Suppressor macrophage treated with lipopolysaccharide for 4 hours (primary cell): Measurements from ENCODE around the gene KCTD4.
"Not testable (repeated sequence)": the region's sequence is repeated elsewhere in the genome, so short reads cannot be mapped to it uniquely, and the experiment has no call there.

ENCODE experiments used
- DNase-seq: peaks from one replicate; pipeline ENCODE4 v3.0.0-alpha.2; 2020

The KCTD4 gene

DNA sequence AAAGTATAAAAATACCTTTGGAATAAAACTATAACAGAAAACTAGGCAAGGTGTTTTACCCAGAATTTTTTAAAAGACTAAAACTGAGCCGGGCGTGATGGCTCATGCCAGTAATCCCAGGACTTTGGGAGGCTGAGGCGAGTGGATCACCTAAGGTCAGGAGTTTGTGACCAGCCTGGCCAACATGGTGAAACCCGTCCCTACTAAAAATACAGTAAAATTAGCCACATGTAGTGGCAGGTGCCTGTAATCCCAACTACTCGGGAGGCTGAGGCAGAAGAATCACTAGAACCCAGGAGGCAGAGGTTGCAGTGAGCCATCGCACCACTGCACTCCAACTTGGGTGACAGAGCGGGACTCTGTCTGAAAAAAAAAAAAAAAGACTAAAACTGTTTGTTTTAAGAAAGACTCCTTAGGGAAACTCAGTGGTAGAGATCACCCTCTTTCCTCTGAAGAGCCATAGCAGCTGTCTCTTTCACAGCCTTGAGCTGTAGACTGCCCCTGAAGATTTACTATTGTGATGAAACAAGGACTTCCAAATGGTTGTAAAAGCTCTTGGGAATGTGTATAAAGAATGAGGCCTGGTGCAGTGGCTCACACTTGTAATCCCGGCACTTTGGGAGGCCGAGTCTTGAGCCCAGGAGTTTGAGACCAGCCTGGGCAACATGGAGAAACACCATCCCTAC lies 14.7 kb upstream of the KCTD4 start:
- DNase-seq = no peak

GRCh38 chr13:45209229-45209628 lies 8.4 kb upstream of the KCTD4 start:
- peak; percentile 89 for DNase-seq

DNA sequence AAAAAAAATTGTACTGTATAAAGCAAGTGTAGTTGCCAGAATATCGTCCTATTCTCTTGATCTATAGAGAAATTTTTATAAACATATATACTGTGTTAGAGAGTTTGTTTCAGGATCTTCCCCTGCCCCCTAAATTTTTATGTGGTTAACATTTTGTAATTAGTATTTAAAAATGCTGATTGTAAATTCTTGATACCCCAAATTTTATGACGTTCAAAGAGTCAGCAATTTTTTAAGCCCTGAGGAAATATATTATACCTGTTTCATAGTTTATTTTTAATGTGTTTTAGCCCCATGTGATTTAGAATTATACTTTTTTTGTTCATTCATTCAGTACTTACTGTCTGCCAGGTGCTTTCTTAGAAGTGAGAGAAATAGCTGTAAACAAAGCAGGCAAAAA lies 7.3 kb upstream of the KCTD4 start:
- no peak for DNase-seq

GRCh38 chr13:45207319-45207718 lies 6.5 kb upstream of the KCTD4 start:
- DNase-seq = no peak

DNA sequence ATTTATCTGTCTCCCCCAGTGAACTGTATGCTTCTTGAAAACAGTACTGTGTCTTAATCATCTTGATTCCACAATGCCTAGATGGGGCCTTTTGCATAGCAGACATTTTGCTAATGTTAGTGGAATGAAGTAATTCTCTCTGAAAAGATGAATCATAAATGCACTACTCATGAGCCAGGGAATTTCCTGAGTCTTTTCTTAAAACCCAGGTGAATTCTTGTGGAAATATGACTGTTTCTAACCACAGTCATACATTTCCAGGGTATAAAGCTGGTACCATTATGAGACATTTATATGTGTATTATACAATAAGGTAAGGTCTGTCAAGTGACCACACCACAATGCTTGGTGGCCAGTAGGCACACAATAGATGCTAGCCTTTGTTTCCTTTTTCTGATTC lies 5.5 kb upstream of the KCTD4 start:
- DNase-seq = peak; percentile 76

GRCh38 chr13:45205124-45205523 lies 4.3 kb upstream of the KCTD4 start:
- peak; percentile 20 for DNase-seq

- no peak for DNase-seq
Observed at GRCh38 chr13:45199711-45200110, 1.1 kb downstream of the KCTD4 start.

DNA sequence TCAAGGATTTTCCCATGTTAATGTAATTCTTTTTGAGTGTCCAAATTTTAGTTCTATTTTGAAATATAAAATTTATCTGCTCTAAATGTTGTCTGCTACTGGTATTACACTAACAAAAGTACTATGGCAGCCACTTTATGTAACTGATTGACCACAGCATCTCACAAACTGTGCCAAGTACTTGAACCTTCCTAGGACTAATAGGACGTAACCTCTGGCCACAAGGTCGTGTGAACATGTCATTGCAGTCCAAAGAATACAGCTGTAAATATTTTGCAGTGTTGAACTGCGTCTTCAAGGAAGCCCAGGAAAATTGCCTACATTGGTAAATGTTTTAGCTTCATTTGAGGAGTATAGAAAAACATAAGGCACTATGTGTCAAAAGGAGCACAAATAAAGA lies 1.9 kb downstream of the KCTD4 start:
- DNase-seq = no peak

DNA sequence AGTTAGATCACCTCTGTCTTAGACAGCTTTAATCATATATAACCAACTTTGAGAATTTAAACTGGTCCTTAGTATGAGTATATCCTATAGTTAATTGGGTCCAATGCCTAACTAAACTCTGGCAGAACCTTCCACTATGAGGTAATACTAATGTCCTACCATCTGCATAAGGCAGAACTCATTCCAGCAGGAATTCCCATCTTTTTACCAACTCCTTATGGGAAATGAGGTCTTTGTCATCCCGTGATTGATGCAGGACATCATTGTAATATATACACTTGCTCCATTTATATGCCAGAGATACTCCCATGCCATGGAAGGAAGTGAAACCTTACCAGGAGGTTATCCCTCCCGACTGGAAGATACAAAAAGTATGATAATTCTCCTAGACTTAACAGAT lies 2.8 kb downstream of the KCTD4 start:
- no peak for DNase-seq

GRCh38 chr13:45196622-45197021 lies 4.2 kb downstream of the KCTD4 start:
- no peak for DNase-seq

DNA sequence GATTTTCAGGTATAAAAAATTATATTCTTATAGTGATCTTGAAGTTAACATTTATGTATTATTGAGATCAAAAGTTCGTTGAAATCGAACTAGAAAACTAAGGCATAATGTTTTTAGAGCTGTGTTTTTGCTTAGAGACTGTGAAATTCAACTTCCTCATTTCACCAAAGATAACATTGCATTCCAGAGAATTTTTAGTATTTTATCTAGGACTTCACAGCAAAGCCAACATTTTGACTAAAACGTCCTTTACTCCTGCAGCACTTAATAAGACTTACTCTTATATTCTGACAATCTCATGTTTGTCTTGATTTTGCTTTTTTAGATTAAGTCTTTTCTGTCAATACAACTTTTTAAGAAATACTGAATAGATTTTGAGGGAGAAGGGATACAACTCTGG lies 4.7 kb downstream of the KCTD4 start:
- DNase-seq = no peak

DNA sequence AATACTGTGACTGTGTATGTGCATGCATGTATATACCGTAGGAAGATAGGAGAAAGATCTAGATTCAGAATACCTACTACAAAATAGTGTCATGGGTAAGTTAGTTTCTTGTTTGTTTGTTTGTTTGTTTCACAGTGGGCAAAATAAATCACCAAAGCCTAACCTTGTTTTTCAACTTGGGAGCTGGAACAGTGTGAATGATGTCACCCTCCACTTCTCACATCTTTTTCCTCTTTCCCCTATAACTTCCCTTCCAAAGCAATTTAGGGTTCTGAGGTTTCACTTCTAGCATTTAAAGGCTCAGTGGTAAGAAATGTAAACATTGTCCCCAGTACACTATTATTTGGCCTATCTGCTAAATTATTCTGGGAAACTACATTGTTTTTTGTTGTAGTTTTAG lies 5.4 kb downstream of the KCTD4 start:
- DNase-seq = peak; percentile 59

- DNase-seq = no peak
Observed at GRCh38 chr13:45194081-45194939, 6.5 kb downstream of the KCTD4 start.

- no peak for DNase-seq
Observed at GRCh38 chr13:45191874-45192273, 9.0 kb downstream of the KCTD4 start.

DNA sequence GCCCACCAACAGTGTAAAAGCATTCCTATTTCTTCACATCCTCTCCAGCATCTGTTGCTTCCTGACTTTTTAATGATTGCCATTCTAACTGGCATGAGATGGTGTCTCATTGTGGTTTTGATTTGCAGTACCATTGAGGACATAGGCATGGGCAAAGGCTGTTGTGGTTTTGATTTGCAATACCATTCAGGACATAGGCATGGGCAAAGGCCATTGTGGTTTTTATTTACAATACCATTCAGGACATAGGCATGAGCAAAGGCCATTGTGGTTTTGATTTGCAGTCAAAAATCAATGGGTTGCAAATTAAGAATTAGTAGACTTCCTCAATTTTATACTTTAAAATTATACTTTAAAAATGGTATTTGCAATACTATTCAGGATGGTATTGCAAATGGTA lies 11.3 kb downstream of the KCTD4 start:
- peak; percentile 35 for DNase-seq

GRCh38 chr13:45189077-45189476 lies 11.8 kb downstream of the KCTD4 start:
- DNase-seq = not testable (repeated sequence)

DNA sequence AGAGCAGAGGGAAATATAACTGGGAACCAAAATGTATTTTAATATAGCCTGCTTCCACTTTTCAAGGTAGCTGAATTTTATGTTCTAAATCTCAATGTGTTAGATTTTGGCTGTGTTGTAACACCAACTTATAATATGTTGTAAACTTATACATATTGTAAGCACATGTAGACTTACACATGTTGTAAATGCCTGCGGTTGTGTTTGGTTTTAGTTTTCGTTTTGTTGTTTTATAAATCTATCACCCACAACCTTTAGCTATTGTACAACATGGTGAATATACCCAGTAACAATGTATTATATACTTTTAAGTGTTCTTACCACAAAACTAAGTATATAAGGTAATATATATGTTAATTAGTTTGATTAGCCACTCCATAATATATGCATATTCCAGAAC lies 15.6 kb downstream of the KCTD4 start:
- no peak for DNase-seq

DNA sequence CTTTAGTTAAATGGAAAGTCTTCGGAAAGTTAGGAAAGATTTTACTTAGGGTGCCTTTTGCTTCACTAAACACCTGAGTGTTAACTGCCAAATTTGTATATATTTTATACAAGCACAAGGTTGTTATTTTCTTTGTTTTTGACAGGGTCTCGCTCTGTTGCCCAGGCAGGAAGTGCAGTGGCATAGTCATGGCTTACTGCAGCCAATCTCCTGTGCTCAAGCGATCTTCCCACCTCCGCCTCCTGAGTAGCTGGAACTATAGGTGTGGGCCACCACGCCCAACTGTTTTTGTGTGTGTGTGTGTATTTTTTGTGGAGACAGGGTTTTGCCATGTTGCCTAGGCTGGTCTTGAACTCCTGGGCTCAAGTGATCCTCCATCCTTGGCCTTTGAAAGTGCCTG lies 16.2 kb downstream of the KCTD4 start:
- no peak for DNase-seq

DNA sequence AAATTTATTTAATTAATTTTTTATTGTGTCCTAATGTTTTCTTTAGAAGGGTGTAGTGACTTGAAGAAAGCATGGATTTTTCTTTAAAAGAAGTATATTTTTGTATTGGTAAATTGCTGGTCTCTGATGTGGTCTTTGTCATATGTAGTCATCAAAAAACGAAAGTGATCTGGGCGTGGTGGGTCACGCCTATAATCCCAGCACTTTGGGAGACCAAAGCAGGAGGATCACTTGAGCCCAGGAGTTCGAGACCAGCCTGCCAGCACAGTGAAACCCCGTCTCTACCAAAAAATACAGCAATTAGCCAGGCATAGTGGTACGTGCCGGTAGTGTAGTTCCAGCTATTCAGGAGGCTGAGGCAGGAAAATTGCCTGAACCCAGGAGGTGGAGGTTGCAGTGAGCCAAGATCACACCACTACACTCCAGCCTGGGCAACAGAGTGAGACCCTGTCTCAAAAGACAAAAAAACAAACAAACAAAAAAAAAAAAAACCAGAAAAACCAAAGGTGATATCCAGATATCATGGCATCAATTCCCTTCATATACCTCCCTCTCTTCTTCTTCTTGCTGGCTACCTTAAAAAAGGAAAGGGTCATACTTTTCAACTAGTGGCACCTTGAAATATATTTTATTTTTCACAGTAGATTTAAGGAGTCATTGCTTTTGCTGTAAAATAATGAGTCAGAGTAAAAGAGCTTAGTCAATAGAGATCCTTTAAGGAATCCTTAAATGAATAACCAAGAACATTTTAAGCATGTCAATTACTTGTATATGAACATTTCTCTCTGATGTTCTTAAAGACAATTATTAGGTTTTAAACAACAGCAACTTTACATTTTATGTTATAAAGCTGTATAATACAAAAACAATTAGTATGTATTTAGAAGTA lies 19.9 kb downstream of the KCTD4 start:
- no peak for DNase-seq

DNA sequence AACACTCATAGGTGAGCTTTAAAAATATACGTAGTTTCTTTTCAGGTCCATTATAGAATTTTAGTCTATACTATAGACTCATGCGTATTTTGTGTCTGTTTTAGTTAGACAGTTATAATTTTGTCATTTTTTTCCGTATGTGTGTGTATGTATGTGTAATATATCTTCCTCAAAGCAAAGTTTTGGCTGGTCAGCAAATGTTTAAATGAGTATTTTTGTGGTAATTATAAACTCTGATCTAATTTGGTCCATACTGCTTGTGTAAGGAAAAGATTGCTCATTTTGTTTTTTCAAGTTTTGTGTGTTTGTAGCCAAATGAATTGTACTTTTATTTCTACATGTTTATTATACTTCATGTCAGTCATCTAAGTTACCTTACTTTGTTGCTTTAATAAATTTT lies 20.5 kb downstream of the KCTD4 start:
- no peak for DNase-seq

- DNase-seq = no peak
Observed at GRCh38 chr13:45179428-45179827, 21.4 kb downstream of the KCTD4 start.

DNA sequence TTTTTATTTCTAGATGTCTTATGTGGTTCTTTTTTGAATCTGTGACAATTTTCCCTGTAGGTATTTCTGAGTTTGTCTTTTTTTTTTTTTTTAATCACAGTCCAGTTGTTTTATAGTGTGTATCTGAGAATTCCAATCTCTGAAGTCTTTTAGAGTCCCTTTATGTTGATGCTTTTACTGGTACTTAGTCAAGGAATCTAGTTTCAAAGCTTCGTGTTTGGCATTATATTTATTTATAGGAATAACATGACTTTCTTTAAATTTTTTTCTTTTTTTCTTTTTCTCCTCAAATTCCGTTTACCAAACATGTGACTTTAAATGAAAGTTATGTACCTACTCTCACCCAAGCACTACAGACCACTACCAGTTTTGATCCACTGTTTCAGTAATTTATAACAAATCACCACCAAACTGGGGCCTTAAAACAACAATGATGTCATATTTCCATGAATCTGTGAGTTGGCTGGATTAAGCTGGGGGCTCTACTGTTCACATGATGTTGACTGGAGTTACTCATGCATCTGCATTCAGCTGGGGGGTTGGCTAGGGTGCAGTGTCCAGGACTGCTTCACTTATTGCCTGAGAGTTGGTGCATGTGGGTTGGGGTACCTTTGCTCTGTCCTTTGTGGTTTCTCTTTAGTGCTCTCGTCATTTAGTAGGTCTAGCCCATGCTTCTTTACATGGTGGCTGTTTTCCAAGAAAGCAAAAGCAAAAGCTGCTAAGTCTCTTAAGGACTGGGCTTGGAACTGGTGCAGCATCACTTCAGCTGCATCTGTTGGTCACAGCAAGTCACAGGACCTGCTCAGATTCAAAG lies 22.3 kb downstream of the KCTD4 start:
- DNase-seq = no peak

DNA sequence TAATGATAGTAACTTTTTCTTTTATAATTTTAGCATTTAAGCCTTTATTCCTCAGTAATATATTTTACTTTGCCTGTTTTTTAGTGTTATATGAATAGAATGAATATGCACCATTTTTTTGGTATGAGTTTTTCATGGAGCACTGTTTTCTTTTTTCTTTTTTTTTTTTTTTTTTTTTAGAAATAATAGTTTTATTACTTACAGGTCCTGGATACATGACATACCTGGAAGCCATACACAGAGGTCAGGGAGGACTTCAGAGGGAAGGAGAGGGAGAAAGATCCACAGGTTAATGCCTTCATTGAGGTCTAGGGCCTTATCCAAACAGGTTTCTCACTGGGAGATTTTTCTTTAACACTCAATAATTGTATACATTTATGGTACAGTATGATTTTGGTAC lies 26.4 kb downstream of the KCTD4 start:
- no peak for DNase-seq
